Measurements from ENCODE around the gene PSIP1. TPM values are rescaled to one million over a fixed set of nuclear protein-coding genes. Genes with fewer than 3 reads are reported as not detected.

The PSIP1 gene
- total and polyA plus RNA-seq, 9 of the 15 experiments (the other 6 are each of a cell fraction or from before 2014, with no cell fraction given), result 18.8 to 119 (median 59.9) TPM

GRCh38 chr9:15417626-15418025 is 93.1 kb downstream of the PSIP1 start:
- no peak overlapping the region for H3K4me2 ChIP-seq (ENCODE audit: insufficient read depth, low read length)
- CTCF ChIA-PET (ENCODE audit: low intra/inter-chr PET ratio), result interaction anchor here (0.7 kb wide), 1 partner anchor 140 kb away, joined by 3 read pairs; no protein-coding TSS in a partner anchor
- no TSS peak for BruUV-seq (replicated peaks)

More at GRCh38 chr9:15417626-15418025, 93.1 kb downstream of the PSIP1 start:
- ATAC-seq, result no peak
- intact Hi-C loops (cut with micrococcal nuclease) (loop anchor here (5.0 kb wide), 4 partner anchors 60 to 205 kb away; no protein-coding TSS in a partner anchor), in situ Hi-C loops (cut with MboI) (loop anchor here (10.0 kb wide), 2 partner anchors 143 to 203 kb away; no protein-coding TSS in a partner anchor)
- 49% methylated on average over 5 of the region's 6 CpGs for WGBS (ENCODE audit: insufficient coverage, low coverage, missing lambda C conversion rate)
- Histone ChIP-seq H4K20me1 (replicated peaks; ENCODE audit: control insufficient read depth, insufficient read depth, low read length) (no peaks in the 10 kb centered on the region), H3K9me1 (ENCODE audit: control insufficient read depth, insufficient read depth, low read length) (no peaks in the 10 kb centered on the region), H3K9me3 (replicated peaks; ENCODE audit: control insufficient read depth, insufficient read depth, low read depth, low read length) (no peaks in the 10 kb centered on the region), H2AFZ (ENCODE audit: low read depth, low read length) (no peak overlapping the region), H3K4me3 (no peak overlapping the region), H3K36me3 (ENCODE audit: control insufficient read depth, insufficient read depth, low read length) (no peaks in the 10 kb centered on the region), H3K9ac (ENCODE audit: insufficient read depth in 1 of 2, low read depth in 2 of 2, low read length in 2 of 2) (no peak overlapping the region), H3K79me2 (ENCODE audit: control insufficient read depth, insufficient read depth, low read length) (no peaks in the 10 kb centered on the region), H3K27me3 (ENCODE audit: control insufficient read depth in 2 of 2, insufficient read depth in 2 of 2, low read length in 2 of 2) (no peaks in the 10 kb centered on the region), H3K4me1 (replicated peaks in 1 of 2; ENCODE audit: control insufficient read depth in 2 of 2, insufficient read depth in 2 of 2, low read length in 2 of 2) (peaks cover 0 to 4% of the 10 kb centered on the region in 2 experiments; a peak in 3 of 5 replicates), H3K27ac (ENCODE audit: extremely low read depth, low read depth, low read length) (no peak overlapping the region)
- no peak for FAIRE-seq
- POLR2A ChIA-PET, result no interaction called here
- no peak for DNase-seq (ENCODE audit: extremely low read depth in 1 of 4, low spot score in 3 of 4)
- no peak for TF ChIP-seq IRF9 (tag; IDR thresholded peaks at IDR 0.05)
- TF ChIP-seq CREBBP (IDR thresholded peaks at IDR 0.05; ENCODE audit: low read depth, low read length), result no peak
- TF ChIP-seq ZNF23 (CRISPR knock-in tag; IDR thresholded peaks at IDR 0.05), result no peak
- no peak for TF ChIP-seq MITF (IDR thresholded peaks at IDR 0.05)
- TF ChIP-seq NFYB (IDR thresholded peaks at IDR 0.05; ENCODE audit: extremely low read depth, insufficient read length), result no peak
- TF ChIP-seq TCF7L2 (IDR thresholded peaks at IDR 0.05; ENCODE audit: low read depth, low read length), result no peak
- TF ChIP-seq FOXK1 (CRISPR knock-in tag; IDR thresholded peaks at IDR 0.05; ENCODE audit: borderline replicate concordance), result no peak
- no peak for TF ChIP-seq FOXK2 (conservative IDR thresholded peaks at IDR 0.05 in 1 of 2, IDR thresholded peaks at IDR 0.05 in 1 of 2; ENCODE audit: low read depth in 2 of 2)

All from K562 (cell line).